Embryonic facial prominence (tissue), 1 donor: ENCODE data around the gene KCNA1.

ENCODE experiments used
- DNase-seq: peaks from one replicate; pipeline ENCODE4 v3.0.0-alpha.2; 2016; ENCODE audit errors: extremely low spot score

The KCNA1 gene

DNA sequence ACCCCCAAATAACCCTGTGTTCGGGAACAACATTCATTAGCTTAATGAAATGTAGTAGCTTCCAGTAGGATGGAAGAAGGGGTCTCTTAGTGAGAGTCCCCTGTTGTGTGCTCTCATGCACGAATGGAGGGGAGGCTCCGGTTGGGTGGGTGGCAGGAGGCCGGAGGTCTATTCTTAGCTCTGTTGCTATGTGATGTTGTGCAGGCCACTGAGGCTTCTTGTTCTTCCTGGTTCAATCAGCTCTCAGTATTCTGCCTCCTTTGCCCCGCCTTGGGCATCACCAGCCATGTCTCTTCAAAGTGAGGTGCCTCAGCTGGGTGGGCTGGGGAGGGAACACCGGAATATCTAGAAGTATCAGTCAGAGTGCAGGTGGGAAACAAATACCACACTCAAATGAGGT is 50.8 kb downstream of the KCNA1 start:
- no peak for DNase-seq

- no peak for DNase-seq
These were observed 51.6 kb downstream of the KCNA1 start for GRCh38 chr12:4961311-4961710.

DNA sequence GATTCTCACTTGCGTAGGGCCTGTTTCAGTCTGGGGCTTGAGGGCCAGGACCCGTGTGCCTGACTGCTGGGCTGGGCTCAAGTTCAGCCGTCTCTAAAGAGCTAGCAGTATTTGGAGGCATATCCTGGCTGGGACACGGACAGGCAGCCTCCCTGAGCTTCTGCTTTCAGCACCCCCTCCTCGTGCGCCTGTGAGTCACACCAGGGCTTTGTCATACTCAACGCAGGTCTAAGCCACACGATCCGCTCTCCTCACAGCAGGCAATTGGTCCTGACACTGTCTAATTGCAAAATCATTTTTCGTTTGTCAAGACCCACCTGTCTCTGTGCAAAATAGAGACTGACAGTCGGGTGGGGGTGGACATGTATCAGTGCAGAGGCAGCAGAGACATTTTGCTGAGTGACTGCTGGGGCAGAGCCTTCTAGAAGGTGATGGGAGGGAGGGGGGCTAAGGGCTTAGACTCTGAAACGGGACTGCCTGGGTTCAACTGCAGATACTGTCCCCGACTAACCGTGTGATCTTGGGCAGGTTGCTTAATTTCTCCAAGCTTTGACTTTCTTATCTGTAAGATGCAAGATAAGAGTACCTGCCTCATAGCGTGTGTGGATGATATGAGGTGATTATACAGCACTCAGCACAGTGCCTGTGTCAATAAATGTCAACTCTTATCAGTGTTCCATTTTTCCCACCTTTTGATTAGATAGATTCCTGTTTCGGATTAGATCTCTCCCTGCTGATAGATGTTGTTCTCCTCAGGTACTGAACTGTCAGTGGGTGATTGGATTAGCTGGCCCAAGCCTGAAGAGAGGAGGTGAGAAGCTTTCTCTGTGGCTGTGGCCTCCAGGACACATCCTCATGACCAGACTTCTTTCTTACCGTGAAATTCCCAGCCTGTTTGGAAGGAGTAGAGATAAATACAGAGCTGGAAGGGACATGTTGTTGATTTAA is 53.1 kb downstream of the KCNA1 start:
- no peak for DNase-seq
